Skeletal muscle satellite cell (primary cell): ENCODE data around the gene AMBN. TPM values are rescaled to one million over a fixed set of nuclear protein-coding genes. Genes with fewer than 3 reads are reported as not detected.

Source experiments
- H3K27me3 ChIP-seq: 2 replicates; pipeline ENCODE4 v1.7.0; 2013; ENCODE audit warnings: low read length; ENCODE audit not compliant: control insufficient read depth, insufficient read depth
- H3K36me3 ChIP-seq: 2 replicates; pipeline ENCODE4 v1.7.0; 2013; ENCODE audit warnings: mild to moderate bottlenecking, control low read depth, low read length; ENCODE audit not compliant: insufficient read depth
- H3K4me1 ChIP-seq: 2 replicates; pipeline ENCODE4 v1.7.0; 2013; ENCODE audit warnings: low read length; ENCODE audit not compliant: control insufficient read depth, insufficient read depth
- H3K4me2 ChIP-seq: 2 replicates; pipeline ENCODE4 v1.7.0; 2013; ENCODE audit warnings: mild to moderate bottlenecking, low read length
- H3K4me3 ChIP-seq: 2 replicates; pipeline ENCODE4 v1.7.0; 2013; ENCODE audit warnings: low read length
- H3K9ac ChIP-seq: 2 replicates; pipeline ENCODE4 v1.7.0; 2013; ENCODE audit warnings: mild to moderate bottlenecking, low read depth, low read length, moderate library complexity
- H3K9me3 ChIP-seq: replicated peaks from 2 replicates; pipeline ENCODE4 v1.7.0; 2013; ENCODE audit warnings: mild to moderate bottlenecking, control low read depth, low read length
- total RNA-seq: library from RNA; depleted of rRNA; stranded (reverse); fragments of >200 nt; gene quantifications from 2 replicates; pipeline ENCODE4 v1.2.3, GENCODE V29; 2012; rRNA removed

Gene AMBN, protein sequence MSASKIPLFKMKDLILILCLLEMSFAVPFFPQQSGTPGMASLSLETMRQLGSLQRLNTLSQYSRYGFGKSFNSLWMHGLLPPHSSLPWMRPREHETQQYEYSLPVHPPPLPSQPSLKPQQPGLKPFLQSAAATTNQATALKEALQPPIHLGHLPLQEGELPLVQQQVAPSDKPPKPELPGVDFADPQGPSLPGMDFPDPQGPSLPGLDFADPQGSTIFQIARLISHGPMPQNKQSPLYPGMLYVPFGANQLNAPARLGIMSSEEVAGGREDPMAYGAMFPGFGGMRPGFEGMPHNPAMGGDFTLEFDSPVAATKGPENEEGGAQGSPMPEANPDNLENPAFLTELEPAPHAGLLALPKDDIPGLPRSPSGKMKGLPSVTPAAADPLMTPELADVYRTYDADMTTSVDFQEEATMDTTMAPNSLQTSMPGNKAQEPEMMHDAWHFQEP
- total RNA-seq: not detected in 2 replicates

DNA sequence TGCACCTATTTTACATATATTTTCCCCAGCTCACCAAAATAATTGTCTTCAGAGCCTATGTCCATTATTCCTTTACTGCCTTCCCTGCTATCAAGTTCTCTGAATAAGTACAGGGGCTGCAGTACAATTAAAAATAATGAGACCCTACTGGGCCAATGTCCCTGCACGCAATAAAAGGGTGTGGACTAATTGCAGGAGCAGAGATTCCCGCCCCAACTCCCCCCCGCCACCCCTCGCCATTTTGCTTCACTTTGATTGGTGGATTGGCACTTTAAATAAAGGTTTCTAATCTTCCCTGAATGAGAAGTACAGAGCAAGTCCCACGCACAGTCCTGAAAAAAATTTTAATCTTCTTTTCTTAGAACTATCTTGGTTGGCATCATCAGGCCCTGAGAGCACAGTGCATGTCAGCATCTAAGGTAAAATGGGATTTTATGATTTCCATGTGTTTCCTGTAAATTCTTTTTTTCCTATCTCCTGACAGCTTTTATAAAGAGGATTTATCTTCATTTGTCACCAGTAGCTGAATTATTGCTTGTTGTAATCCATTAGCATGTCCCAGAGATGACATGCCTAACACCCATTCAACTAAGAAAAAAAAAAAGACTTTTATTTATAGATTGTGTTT is at the start of gene AMBN:
Gene AMBN, plus strand, starts transcription at position 302 of the 628 bp plus-strand sequence. Its CDS starts 103 bp downstream, at position 405.
- Histone ChIP-seq H3K9me3 (no peaks in the 10 kb centered on the region), H3K4me2 (no peak within 1 kb of the TSS), H3K36me3 (no peaks in the 10 kb centered on the region), H3K9ac (no peak within 1 kb of the TSS), H3K4me3 (no peak within 1 kb of the TSS), H3K4me1 (no peaks in the 10 kb centered on the region), H3K27me3 (peaks cover 8% of the 10 kb centered on the region)

DNA sequence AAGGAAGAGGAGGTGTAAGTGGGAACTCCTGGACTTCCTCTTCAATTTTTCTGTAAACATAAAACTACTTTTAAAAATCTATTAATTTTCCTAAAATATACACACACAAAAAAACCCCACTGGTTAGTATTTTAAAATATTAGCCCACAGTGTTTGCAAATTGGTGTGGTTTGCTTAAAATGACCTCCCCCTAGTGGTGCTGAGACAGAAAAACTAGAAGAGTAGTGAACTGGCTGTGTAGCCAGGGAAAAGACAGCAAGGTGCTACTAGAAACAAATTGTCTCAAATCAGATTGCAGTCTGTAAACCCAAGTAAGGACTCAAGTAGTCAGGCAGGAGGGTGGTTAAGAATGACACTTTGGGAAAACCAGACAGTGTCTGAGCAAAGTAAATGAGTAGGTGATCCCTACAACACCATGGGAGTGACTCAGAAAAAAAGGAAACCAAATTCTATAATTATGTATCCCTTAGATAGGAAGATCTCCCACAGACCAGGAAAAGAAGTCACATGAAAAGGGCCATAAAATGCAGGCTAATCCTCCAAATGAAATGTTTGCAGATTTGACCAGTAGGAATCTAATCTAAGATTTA is 47.7 kb upstream of the AMBN start:
- H3K4me2 ChIP-seq: no peak overlapping the region
- H3K9ac ChIP-seq: no peak overlapping the region
- H3K4me1 ChIP-seq: no peaks in the 10 kb centered on the region
- no peaks in the 10 kb centered on the region for H3K27me3 ChIP-seq
- H3K4me3 ChIP-seq: no peak overlapping the region
- H3K9me3 ChIP-seq: no peaks in the 10 kb centered on the region
- H3K36me3 ChIP-seq: no peaks in the 10 kb centered on the region

DNA sequence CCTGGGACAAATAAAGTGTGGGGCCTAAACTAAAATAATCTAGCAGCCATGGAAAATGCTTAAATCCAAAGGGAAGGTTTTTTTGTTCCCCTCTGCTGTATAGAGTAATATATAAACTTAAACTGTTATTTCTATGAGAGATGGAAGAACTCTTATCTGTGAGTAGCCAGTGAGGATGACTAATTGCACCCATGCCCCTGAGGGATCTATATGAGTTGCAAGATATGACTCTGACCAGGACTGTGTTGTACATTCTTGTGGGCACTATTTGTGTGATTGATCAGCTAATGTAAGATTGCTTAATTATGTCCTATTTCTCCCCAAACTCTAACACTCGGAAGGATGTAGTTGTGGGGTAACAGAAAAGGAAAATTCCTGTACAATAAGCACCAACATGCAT is 35.2 kb upstream of the AMBN start:
- Histone ChIP-seq H3K9me3 (no peaks in the 10 kb centered on the region), H3K27me3 (no peaks in the 10 kb centered on the region), H3K4me3 (no peak overlapping the region), H3K36me3 (no peaks in the 10 kb centered on the region), H3K4me1 (no peaks in the 10 kb centered on the region), H3K9ac (no peak overlapping the region), H3K4me2 (no peak overlapping the region)

DNA sequence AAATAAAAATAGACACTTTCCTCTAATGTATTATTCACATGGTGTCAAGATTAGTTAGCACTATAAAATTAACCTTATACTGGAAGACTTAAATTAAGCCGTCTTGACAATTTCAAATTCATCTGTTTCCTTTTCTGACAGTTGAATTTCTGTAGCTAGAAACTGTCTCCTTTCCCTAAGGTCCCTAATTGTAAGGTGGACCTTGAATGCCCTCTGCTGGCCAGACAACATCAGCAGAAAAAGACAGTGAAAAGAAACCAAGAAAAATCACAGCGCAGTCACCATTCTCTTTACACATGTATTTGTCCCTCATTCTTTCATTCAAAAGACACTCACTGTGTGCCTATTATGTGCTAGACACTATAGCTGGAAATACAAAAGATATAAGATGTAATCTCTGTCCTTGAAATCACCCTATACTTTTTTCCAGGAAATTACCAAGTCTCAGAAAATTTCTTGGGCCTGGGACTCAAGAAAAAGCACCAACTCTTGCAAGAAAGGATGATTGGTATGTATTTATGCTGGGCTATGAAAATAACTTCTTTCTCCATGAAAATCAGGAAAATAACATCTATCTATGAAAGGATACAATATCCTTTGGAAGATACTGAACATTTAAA is 32.7 kb upstream of the AMBN start:
- Histone ChIP-seq H3K27me3 (no peaks in the 10 kb centered on the region), H3K9me3 (no peaks in the 10 kb centered on the region)

DNA sequence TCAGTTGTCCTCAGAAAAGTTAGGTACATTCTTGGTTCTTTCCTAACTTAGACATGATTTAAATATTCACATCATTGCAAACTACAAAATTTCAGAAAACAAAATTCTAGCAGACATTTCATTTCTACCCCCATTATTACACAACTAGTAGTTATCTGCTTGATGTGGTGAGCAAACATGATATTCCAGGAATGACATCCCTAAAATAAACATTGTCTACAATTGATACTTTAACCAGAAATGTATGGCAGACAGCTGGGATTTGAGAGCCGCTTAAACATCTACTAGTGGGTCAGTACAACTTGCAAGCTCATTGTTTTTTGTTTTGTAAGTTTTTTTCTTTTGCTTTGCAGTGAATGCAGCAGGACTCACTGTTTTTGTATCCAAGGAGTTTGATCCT is 32.1 kb upstream of the AMBN start:
- H3K4me1 ChIP-seq: no peaks in the 10 kb centered on the region
- H3K4me2 ChIP-seq: no peak overlapping the region
- H3K4me3 ChIP-seq: no peak overlapping the region
- no peak overlapping the region for H3K9ac ChIP-seq
- H3K9me3 ChIP-seq: no peaks in the 10 kb centered on the region
- no peaks in the 10 kb centered on the region for H3K27me3 ChIP-seq
- no peaks in the 10 kb centered on the region for H3K36me3 ChIP-seq

More for the DNA sequence above, 32.7 kb upstream of the AMBN start:
- H3K36me3 ChIP-seq: no peaks in the 10 kb centered on the region
- no peaks in the 10 kb centered on the region for H3K4me1 ChIP-seq
- no peak overlapping the region for H3K4me3 ChIP-seq
- H3K4me2 ChIP-seq: no peak overlapping the region
- no peak overlapping the region for H3K9ac ChIP-seq

DNA sequence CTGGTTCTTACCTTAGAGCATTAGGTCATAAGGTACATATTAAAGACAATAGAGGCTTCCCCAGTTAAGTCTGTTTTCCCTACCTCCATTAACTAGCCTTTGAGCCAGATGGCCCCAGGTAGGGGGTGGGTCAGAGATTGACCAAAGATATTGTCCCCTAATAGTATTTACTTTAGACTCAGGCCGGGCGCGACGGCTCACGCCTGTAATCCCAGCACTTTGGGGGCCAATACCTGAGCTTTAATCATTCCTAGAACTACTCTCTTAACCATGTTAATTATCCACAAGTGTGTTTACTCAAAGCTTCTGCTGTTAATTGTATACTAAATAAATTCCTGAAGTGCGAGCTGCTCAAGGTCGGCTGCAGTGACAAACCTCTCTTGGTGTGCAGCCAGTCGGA is 28.0 kb upstream of the AMBN start:
- Histone ChIP-seq H3K9ac (no peak overlapping the region), H3K36me3 (no peaks in the 10 kb centered on the region), H3K4me2 (no peak overlapping the region)

DNA sequence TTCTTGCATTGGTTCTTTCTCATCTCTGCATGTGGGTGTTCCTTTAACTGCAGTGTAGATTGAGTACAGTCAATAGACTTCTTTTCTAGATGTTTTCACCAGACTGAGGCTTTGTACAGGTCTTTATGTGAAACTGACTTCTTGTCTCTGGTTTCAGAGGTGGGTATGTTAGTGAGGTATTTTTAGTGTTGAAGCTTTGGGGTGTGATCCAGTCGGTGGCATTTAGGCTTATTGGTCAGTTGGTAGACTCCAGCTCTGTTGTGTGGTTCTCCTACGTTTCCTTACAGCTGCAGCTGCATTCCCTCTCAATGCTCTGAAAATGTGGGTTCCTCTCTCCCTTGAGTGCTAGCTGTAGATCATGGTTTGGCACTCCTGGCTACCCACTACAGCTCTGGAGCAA is 21.3 kb upstream of the AMBN start:
- no peaks in the 10 kb centered on the region for H3K27me3 ChIP-seq
- H3K36me3 ChIP-seq: no peaks in the 10 kb centered on the region
- no peaks in the 10 kb centered on the region for H3K4me1 ChIP-seq
- no peaks in the 10 kb centered on the region for H3K9me3 ChIP-seq
- no peak overlapping the region for H3K4me2 ChIP-seq
- no peak overlapping the region for H3K4me3 ChIP-seq
- no peak overlapping the region for H3K9ac ChIP-seq

More for the DNA sequence above, 28.0 kb upstream of the AMBN start:
- no peaks in the 10 kb centered on the region for H3K4me1 ChIP-seq
- no peaks in the 10 kb centered on the region for H3K27me3 ChIP-seq
- no peaks in the 10 kb centered on the region for H3K9me3 ChIP-seq
- H3K4me3 ChIP-seq: no peak overlapping the region

DNA sequence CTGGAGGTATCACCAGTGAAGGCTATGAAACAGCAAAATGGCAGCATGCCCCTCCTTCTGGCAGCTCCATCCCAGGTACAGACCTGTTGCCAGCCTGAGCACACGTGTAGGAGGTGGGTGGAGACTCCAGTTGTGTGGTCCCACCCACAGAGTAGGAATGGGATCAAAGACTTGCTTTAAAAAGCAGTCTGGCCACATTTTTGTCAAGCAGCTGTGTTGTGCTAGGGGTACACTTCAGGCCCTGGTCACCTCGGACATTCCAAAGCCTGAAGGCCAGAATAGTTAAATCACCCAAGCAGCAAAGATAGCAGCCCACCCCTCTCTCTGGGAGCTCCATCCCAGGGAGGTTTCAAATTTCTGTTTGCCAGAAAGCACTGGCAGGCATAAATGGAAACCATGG is 20.3 kb upstream of the AMBN start:
- Histone ChIP-seq H3K9me3 (no peaks in the 10 kb centered on the region), H3K4me3 (no peak overlapping the region), H3K36me3 (no peaks in the 10 kb centered on the region), H3K4me1 (no peaks in the 10 kb centered on the region), H3K27me3 (no peaks in the 10 kb centered on the region), H3K9ac (no peak overlapping the region), H3K4me2 (no peak overlapping the region)

DNA sequence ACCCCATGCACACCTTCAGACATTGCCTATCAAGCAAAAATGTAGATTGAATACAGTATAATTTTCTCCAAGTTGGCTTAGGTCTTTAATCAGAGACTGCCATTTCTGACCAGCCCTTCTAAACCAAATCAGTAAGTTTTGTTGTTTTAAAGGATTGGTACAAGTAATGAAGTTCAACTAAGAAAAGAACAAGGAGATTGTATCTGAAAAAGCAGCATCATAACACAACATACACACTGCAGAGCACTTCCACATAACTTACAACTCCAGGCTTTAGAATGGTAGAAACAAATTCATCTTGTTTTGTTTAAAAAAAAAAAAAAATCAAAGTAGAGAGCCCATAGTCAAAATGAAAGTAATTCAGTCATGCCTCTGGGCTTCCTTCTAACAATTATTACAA is 16.1 kb upstream of the AMBN start:
- H3K4me2 ChIP-seq: no peak overlapping the region
- no peak overlapping the region for H3K4me3 ChIP-seq
- no peaks in the 10 kb centered on the region for H3K36me3 ChIP-seq

DNA sequence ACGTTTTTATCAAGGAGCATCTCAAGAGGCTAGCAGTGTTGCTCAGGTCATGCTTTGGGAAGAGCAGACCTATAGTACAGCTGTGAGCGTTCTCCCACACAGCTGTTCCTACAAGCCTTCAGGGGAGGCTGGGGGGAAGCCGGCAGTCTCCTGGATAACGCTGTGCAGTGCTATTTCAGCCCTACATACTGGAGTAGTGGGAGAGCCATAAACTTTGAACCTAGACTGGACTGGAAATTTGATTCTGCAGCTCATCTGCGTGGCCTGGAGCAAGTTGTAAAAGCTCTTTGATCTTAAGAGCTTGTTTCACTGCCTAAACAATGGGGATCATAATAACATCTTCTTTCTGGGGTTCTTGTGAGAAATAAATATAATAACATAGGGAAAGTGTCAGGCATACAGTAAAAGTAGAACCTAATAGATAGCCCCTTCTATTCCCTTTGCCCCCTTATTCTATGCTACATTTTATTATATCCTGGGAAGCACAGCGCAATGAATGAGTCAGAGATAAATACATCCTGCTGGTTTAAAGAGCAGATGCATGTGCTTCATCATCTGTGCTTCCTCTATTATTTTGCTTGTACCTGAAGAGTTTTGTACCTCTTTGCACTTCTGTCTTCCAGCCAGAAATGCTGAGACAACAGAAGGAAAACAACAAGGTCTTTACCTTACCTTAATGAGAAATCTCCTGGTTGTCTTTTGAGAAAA is 14.7 kb upstream of the AMBN start:
- Histone ChIP-seq H3K9ac (no peak overlapping the region), H3K27me3 (no peaks in the 10 kb centered on the region), H3K4me3 (no peak overlapping the region), H3K4me2 (no peak overlapping the region), H3K4me1 (no peaks in the 10 kb centered on the region), H3K36me3 (no peaks in the 10 kb centered on the region), H3K9me3 (no peaks in the 10 kb centered on the region)

More for the DNA sequence above, 16.1 kb upstream of the AMBN start:
- no peaks in the 10 kb centered on the region for H3K27me3 ChIP-seq
- no peaks in the 10 kb centered on the region for H3K9me3 ChIP-seq
- H3K9ac ChIP-seq: no peak overlapping the region
- no peaks in the 10 kb centered on the region for H3K4me1 ChIP-seq

DNA sequence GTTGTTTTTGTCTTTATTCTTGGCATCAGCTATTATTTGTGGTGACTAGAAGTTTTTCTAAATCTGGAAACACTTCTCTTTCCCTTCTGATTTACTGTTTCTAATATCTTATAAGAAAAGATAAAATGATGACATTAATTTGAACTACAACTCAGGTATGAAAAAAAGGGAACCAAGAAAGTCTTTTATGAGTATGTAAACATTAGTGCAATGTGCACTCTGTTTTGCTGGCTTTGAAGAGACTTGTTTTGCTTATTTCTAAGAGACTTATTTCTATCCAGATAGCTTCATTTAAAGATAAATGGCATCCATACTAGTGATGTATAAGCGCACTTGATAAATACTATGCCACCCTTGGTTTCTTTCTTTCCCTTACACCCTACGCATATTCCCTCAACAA is 10.1 kb upstream of the AMBN start:
- Histone ChIP-seq H3K27me3 (no peaks in the 10 kb centered on the region), H3K4me1 (no peaks in the 10 kb centered on the region), H3K4me2 (no peak overlapping the region), H3K4me3 (no peak overlapping the region), H3K9ac (no peak overlapping the region), H3K36me3 (no peaks in the 10 kb centered on the region), H3K9me3 (no peaks in the 10 kb centered on the region)
